ENCODE measurements around the gene MALT1.

GRCh38 chr18:58676270-58676669, 5.0 kb downstream of the MALT1 start:
- no peak for TF ChIP-seq CTCF (IDR thresholded peaks at IDR 0.05)
- no peak for TF ChIP-seq ZFX (IDR thresholded peaks at IDR 0.05; ENCODE audit: borderline replicate concordance)
